HT-29 (cell line): ENCODE measurements around the gene ANKS1B. TPM values are rescaled to one million over a fixed set of nuclear protein-coding genes. Genes with fewer than 3 reads are reported as not detected.
"Not testable (repeated sequence)": the region's sequence is repeated elsewhere in the genome, so short reads cannot be mapped to it uniquely, and the experiment has no call there.

Experiments used
- DNase-seq: peaks from one replicate; pipeline ENCODE4 v3.0.0-alpha.2; 2015; ENCODE audit warnings: low spot score
- total RNA-seq: library from RNA; depleted of rRNA; stranded (reverse); fragments of >200 nt; shearing (Covaris generic); gene quantifications from 2 replicates; pipeline ENCODE4 v1.2.3, GENCODE V29; 2014; rRNA removed

ANKS1B gene
- not detected in 2 replicates for total RNA-seq

DNA sequence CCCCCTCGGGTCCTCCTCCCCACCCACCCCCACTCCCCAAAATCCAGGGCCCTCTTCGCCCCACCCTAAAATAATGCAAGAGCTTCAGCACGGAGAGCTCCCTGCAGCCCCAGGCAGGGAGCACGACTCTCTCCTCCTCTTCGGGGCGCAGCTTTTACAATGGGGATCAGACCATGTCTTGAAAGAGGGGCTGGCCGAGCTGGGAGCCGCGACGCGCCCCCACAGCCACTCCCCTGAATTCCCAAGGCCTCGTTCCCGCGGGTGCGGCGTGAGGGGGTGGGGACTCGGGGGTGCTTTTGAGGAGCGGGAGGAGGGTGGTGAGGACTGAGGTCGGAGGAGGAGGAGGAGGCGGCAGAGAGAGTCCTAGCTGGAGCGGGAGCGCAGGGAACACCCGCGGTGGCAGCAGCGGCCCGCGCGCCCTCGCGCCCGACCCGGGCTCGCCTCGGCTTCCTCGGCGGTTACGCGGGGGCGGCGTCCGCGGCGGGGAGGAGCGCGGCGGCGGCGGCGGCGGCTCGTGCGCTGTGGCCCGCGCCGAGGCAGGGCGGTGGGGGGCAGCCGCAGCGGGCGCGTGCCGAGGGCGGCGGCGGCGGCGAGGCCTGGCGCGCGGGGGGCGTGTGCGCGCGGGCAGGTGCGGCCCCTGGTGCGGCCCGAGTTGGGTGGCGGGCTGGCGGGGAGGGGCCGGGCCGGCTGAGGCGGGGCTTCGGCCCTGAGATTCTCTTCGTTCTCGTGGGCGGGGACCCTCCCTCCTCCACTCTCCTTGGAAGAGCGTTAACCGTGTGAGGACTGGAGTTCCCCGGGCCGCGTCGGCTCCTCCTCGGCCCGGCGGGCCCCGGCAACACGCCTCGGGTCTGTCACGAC, at the start of gene ANKS1B:
Gene ANKS1B, minus strand, starts transcription at position 666 of the 858 bp plus-strand sequence. CDS start 699 bp downstream, outside the sequence.
- no peak for DNase-seq

- no peak for DNase-seq
Measured at GRCh38 chr12:100031836-100032235, 47.1 kb upstream of the ANKS1B start.

GRCh38 chr12:100027671-100028070, 42.9 kb upstream of the ANKS1B start:
- DNase-seq = no peak

DNA sequence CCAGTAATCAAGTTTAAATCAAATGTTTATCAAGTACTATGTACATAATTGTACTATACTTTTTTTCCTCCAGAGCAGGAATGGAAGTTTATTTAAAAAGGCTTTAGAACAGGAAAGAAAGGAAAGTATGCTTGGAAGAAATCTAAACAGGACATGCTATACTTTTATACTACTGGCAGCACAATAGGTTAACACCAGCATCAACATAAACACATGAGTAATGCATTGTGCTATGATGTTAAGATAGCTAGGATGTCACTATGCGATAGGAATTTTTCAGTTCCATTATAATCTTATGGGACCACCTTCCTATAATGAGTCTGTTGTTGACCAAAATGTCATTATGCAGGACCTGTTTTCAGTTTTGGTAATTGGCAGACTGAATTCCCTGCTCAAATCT, 41.5 kb upstream of the ANKS1B start:
- DNase-seq = no peak

GRCh38 chr12:100024974-100025555, 40.3 kb upstream of the ANKS1B start:
- DNase-seq = no peak

DNA sequence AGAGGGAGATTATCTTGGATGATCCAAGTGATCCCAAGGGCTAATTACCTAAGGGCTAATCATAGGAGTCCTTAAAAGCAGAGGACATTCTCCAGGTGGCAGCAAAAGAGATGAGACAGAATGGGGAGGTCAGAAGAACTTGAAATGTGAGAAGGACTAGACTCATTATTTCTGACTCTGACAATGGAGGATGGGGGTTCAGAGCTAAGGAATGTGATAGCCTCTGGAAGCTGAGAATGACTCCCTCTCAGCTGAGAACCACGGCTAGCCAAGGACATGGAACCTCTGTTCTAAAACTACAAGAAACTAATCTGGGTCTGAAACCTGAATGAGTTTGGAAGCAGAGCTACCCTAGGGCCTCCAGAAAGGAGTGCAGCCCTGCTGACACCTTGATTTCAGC, 35.6 kb upstream of the ANKS1B start:
- DNase-seq = no peak

DNA sequence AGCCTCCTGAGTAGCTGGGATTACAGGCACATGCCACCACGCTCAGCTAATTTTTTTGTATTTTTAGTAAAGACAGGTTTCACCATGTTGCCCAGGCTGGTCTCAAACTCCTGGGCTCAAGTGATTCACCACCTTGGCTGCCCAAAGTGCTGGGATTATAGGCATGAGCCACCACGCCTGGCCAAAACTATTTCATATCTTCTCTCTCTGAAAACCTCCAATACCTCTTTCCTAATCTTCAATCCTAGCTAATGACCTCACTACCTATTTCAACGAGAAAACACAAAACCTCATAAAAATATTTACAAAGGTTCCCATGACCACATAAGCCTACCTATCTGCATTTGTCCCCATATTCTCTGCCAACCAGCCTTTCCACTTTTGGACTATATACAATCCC, 32.3 kb upstream of the ANKS1B start:
- no peak for DNase-seq

- not testable (repeated sequence) for DNase-seq
Measured at GRCh38 chr12:100016304-100016703, 31.6 kb upstream of the ANKS1B start.

GRCh38 chr12:100005846-100006245, 21.1 kb upstream of the ANKS1B start:
- DNase-seq = not testable (repeated sequence)

GRCh38 chr12:99997806-99998205, 13.1 kb upstream of the ANKS1B start:
- no peak for DNase-seq

DNA sequence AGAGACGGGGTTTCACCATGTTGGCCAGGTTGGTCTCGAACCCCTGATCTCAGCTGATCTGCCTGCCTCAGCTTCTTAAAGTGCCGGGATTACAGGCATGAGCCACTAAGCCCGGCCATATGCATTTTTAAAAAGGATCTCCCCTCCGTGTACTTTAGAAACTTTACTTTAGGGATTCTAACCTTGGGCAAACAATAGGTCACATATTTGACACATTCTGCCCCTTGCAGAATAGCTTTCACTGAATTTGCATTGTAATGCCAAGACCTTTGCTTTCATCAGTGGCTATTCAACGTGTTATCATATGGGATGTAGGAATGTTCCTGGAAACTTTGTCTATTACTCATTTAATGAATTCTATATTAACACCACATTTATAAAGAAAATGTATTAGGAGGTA, 11.4 kb upstream of the ANKS1B start:
- DNase-seq = no peak

DNA sequence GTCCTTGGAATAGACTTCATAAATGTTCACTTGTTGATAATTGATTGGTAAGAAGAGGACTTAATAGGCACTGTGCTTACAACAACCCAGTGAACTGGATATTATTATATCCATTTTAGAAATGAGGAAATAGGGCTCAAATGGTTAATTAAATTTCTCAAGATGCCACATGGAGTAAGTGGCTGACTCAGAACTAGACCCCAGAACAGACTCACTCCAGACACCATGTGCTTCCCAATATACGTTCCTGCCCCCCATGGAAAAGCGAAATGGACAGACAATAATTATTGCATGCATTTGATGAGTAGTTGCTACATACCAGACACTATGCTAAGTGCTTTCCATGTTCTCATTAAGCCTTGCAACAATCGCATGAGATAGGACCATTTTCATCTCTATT, 895 bp upstream of the ANKS1B start:
- no peak for DNase-seq

- DNase-seq = no peak
Measured at GRCh38 chr12:99985129-99985570, 414 bp upstream of the ANKS1B start.

DNA sequence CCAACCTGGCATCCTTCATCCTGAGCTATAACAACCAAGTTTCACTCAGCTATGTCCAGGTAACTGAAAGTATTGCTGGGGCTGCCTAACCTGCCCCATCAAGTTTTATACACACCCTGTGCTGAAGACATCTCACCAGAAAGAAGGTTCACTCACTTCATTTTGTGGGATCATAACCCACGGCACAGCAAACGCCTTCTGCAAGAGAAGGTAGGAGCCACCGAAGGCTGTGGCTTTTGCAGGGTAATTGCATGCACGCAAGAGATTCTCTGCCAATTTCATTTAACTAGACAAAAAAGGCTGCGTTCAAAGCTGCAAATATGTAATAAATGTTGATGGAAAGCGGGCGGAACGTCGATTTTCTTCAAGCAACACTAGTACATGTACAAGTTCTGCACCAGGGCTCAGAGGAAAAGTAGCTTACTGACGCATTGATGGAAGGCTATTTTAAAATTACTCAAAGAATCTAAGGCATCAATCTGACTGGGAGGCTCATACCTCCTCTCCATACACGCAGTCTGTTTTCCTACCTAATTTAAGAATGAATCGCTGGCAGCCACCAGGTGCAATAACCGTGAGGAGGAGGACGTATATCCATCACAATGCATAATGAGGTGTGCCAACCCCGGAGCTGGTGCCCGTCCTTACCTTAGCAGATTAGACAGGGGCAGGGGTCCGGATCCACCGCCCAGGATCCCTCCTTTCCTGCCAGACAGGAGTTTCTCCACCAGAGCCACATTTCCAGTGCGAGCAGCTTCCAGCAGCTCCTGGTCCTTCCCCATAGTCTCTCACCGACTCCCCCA, 1.1 kb downstream of the ANKS1B start:
- DNase-seq = no peak

- DNase-seq = no peak
Measured at GRCh38 chr12:99981639-99982190, 3.0 kb downstream of the ANKS1B start.

DNA sequence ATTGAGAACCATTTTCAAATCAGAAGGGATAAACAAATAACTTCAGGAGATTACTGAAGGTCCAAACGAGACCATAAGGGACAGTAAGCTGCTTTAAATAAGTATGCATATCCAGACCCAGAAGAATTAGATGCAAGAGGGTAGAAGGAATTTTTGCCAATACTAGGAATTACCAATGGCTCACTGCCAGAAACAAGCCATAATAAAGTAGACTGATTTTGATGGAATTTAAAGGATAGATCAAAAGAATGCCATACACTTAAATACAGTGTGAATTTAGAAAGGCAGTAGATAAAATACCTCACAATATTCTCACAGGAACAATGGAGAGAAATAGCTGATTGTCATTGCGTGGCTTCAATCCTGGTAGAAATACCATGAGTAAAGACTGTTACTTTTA, 5.3 kb downstream of the ANKS1B start:
- DNase-seq = no peak

DNA sequence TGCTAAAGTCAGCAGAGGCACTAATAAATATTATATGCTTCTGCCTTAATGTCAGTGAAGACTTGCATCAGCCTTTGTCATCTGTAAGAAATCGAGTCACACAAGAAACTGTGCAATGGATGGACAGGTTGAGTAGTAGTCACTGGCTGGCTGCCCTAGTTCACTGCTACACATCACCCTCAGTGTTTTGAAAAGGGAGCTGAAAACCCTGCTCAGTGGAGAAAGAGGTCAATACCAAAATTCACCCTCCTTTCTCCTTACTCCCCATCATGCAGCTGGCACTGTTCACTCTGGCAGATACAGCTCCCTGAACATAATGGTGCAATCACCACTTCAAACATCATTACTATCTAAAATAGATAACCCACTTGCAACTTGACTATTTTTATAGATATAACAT, 6.6 kb downstream of the ANKS1B start:
- DNase-seq = no peak

DNA sequence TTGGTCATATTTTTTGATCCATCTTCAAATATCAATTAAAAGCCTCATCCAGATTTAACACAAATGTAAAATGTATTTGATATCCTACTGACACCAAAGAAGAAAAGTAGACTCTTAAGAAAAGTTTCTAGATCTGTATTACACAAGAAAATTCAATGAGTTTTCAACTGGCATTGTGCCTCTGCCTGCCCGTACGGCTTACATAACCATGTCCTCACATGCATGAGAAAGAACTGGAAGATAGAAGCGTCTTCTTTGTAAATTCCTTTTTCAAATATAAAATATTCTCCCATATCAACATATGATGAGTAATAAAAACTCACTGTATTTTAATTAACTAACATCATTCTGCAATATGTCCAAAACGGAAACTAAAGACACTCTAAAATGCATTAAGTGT, 7.2 kb downstream of the ANKS1B start:
- DNase-seq = no peak

DNA sequence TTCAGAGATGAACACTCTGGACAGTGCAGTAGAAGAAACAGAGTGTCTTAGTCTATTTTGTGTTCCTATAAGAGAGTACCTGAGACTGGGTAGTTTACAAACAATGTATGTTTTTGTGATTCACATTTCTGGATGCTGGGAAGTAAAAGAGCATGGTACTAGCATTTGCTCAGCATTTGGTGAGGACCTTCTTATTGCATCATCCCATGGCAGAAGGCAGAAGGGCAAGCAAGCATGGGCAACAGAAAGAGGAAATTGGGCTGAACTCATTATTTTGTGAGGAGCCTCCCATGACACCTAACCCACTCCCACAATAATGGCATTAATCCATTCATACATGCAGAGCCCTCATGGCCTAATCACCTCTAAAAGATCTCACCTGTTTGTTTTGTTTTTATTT, 8.0 kb downstream of the ANKS1B start:
- no peak for DNase-seq

GRCh38 chr12:99975321-99975720, 9.4 kb downstream of the ANKS1B start:
- no peak for DNase-seq

DNA sequence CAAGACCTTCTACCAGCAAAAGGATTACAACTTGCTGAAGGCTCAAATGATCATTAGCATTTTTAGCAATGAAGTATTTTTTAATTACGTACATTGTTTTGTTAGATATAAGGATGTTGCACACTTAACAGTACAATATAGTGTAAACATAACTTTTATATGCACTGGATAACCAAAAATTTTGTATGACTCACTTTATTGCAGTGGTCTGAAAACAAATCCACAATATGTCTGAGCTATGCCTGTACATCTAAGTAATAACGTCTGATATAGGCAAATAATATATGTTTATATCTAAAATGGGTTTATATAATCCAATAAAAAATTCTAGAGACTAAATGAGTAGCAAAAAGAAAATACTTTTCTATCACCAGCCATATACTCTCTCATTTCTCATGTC, 10.6 kb downstream of the ANKS1B start:
- DNase-seq = no peak

DNA sequence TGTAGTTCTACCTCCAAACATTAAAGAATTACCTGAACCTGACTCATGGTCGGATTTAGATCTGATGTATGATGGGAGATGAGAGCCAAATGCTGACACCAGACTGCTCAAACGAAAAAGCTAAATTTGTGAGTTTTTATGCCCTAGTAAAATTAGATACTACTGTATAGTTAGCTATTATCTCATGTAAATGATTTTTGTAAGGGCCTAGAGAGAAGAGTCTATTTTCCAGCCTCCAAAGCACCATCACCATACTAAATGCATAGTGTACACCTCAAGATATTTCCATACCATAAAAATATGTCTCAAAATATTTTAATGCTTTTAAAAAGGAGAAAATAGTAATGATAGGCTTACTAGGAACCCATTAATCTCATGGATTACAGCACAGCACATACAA, 18.3 kb downstream of the ANKS1B start:
- no peak for DNase-seq
